SIG-M5 (cell line): ENCODE results near the gene C1QTNF9B.

Source experiments
- DNase-seq: peaks from one replicate; lab custom pipeline; 2025; lab: John Stamatoyannopoulos, UW

Gene C1QTNF9B

GRCh38 chr13:23859455-23859854, 37.8 kb downstream of the C1QTNF9B start:
- no peak for DNase-seq

- no peak for DNase-seq
Observed at GRCh38 chr13:23858546-23858945, 38.8 kb downstream of the C1QTNF9B start.

GRCh38 chr13:23856008-23856750, 41.1 kb downstream of the C1QTNF9B start:
- no peak for DNase-seq

GRCh38 chr13:23855360-23855759, 41.9 kb downstream of the C1QTNF9B start:
- no peak for DNase-seq

GRCh38 chr13:23852351-23852750, 45.0 kb downstream of the C1QTNF9B start:
- DNase-seq = no peak

- no peak for DNase-seq
Observed at GRCh38 chr13:23851106-23851505, 46.2 kb downstream of the C1QTNF9B start.

GRCh38 chr13:23850134-23850533, 47.2 kb downstream of the C1QTNF9B start:
- DNase-seq = no peak

- DNase-seq = no peak
Observed at GRCh38 chr13:23849670-23850069, 47.6 kb downstream of the C1QTNF9B start.

- DNase-seq = no peak
Observed at GRCh38 chr13:23848646-23849141, 48.6 kb downstream of the C1QTNF9B start.

- no peak for DNase-seq
Observed at GRCh38 chr13:23848019-23848418, 49.3 kb downstream of the C1QTNF9B start.

GRCh38 chr13:23847497-23847896, 49.8 kb downstream of the C1QTNF9B start:
- DNase-seq = no peak

- no peak for DNase-seq
Observed at GRCh38 chr13:23845105-23845725, 52.1 kb downstream of the C1QTNF9B start.

GRCh38 chr13:23844132-23844531, 53.2 kb downstream of the C1QTNF9B start:
- no peak for DNase-seq

- no peak for DNase-seq
Observed at GRCh38 chr13:23843436-23843835, 53.9 kb downstream of the C1QTNF9B start.

- DNase-seq = no peak
Observed at GRCh38 chr13:23842406-23842805, 54.9 kb downstream of the C1QTNF9B start.
